ENCODE results near the gene PODXL2. TPM values are rescaled to one million over a fixed set of nuclear protein-coding genes. Genes with fewer than 3 reads are reported as not detected.

The PODXL2 gene
- total RNA-seq, 4 donors from 2014 or later, result 1.5 to 13.5 TPM; not detected in 2

DNA sequence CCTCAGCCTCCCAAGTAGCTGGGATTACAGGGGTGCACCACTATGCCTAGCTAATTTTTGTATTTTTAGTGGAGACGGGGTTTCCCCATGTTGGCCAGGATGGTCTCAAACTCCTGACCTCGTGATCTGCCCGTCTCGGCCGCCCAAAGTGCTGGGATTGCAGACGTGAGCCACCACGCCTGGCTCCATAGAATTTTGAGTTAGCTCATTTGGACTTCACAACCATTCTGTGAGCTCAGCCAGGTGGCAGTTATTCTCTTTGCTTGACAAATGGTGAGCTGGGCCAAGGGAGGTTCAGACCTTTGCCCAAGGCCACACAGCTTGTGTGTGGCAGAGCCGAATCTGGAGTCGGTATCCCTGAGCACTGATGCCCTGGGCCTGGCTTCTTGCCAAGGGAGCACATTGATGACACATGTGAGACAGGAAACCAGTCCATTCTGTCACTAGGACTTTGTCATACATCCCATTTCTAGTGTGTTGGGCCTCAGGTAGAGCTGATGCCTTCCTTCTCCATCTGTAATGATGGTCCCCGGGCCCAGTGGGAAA lies 17.6 kb downstream of the PODXL2 start:
- no peaks in the 10 kb centered on the region for H3K9me3 ChIP-seq
- H3K27ac ChIP-seq, result no peak overlapping the region
- no peaks in the 10 kb centered on the region for H3K27me3 ChIP-seq
- H3K4me3 ChIP-seq, result no peak overlapping the region
- no peak for TF ChIP-seq POLR2A (IDR thresholded peaks at IDR 0.05)
- TF ChIP-seq, protein P1, sequence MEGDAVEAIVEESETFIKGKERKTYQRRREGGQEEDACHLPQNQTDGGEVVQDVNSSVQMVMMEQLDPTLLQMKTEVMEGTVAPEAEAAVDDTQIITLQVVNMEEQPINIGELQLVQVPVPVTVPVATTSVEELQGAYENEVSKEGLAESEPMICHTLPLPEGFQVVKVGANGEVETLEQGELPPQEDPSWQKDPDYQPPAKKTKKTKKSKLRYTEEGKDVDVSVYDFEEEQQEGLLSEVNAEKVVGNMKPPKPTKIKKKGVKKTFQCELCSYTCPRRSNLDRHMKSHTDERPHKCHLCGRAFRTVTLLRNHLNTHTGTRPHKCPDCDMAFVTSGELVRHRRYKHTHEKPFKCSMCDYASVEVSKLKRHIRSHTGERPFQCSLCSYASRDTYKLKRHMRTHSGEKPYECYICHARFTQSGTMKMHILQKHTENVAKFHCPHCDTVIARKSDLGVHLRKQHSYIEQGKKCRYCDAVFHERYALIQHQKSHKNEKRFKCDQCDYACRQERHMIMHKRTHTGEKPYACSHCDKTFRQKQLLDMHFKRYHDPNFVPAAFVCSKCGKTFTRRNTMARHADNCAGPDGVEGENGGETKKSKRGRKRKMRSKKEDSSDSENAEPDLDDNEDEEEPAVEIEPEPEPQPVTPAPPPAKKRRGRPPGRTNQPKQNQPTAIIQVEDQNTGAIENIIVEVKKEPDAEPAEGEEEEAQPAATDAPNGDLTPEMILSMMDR (IDR thresholded peaks at IDR 0.05), result no peak
- no peaks in the 10 kb centered on the region for H3K36me3 ChIP-seq
- intact Hi-C loops (cut with DNase I; ENCODE audit: low total_unique reads), result no loop called here
- no peak for DNase-seq
- no peaks in the 10 kb centered on the region for H3K4me1 ChIP-seq

DNA sequence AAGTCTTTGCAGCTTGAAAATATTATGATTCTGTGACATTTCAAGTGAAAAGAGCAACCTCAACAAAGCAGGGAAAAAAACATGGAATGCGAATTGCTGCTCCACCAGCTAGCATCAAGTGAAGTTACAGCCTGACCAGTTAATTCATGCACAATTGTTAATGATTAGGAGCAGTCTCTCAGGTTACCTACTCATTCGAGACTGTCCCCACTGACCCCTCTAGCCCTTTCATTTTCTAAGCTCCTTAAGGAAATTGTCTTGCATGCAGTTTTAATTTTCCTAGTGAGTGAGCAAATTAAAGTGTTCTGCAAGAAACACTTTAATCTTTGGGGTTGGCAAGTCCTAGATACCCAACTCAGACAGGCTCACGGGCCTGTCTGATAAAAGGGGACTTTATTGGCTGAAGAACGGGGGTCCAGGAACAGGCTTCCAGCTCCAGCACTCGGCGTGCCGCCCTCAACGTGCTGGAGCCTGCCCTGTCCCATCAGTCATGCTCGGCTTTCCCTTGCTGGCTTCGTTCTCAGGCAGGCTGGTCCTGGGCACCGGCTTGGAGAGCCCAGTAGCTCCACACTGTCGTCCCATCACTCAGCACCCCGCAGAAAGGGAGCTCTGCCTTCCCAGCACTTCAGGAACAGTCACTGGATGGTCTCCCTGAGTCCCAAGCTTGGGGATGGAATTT lies 18.3 kb downstream of the PODXL2 start:
- no peak for TF ChIP-seq POLR2A (IDR thresholded peaks at IDR 0.05)
- TF ChIP-seq, protein P1 (IDR thresholded peaks at IDR 0.05), result no peak
- no peak for DNase-seq
- Histone ChIP-seq H3K9me3 (no peaks in the 10 kb centered on the region), H3K4me1 (no peaks in the 10 kb centered on the region), H3K36me3 (no peaks in the 10 kb centered on the region), H3K4me3 (no peak overlapping the region), H3K27me3 (no peaks in the 10 kb centered on the region), H3K27ac (no peak overlapping the region)
- intact Hi-C loops (cut with DNase I; ENCODE audit: low total_unique reads), result no loop called here

DNA sequence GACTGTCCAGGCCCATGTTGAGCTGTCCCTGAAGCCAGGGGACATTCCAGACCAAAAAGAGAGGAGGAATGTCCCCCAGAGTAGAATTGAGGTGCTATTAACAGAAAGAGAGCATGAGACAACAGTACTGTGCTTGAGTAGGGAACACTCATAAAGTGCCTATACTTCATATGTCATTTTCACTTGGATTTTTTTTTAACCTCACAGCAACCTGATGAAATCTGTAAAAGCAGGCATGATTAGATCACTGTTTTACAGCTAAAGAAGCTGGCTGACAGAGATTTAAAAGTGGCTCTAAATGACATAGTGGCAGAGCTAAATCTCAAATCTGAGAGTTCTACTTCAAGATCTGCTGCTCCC lies 18.8 kb downstream of the PODXL2 start:
- Histone ChIP-seq H3K4me1 (no peaks in the 10 kb centered on the region), H3K27ac (no peak overlapping the region), H3K9me3 (no peaks in the 10 kb centered on the region), H3K4me3 (no peak overlapping the region), H3K36me3 (no peaks in the 10 kb centered on the region), H3K27me3 (no peaks in the 10 kb centered on the region)
- TF ChIP-seq, protein P1 (IDR thresholded peaks at IDR 0.05), result no peak
- TF ChIP-seq POLR2A (IDR thresholded peaks at IDR 0.05), result no peak
- intact Hi-C loops (cut with DNase I; ENCODE audit: low total_unique reads), result no loop called here
- DNase-seq, result no peak

DNA sequence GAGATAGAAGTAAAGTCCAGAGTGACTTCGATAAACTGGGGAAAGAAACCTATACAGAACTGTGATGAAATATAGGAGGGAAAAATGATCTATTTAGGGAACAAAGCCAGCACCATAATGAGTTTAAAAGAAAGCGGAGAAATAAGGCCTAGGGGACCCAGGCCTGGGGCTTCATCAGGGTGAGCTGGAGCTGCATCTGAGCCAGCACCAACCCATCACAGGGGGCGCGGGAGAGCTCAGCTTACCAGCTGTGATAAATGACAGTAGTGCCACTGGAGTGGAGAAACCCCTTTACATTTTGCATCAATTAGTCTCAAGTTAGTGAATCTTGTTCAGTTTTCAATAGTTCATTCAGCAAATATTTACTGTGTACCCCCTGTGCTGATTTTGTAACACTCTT lies 21.3 kb downstream of the PODXL2 start:
- Histone ChIP-seq H3K4me1 (peaks cover 0 to under 1% of the 10 kb centered on the region in 2 donors), H3K4me3 (no peak overlapping the region), H3K9me3 (no peaks in the 10 kb centered on the region), H3K27me3 (no peaks in the 10 kb centered on the region), H3K27ac (no peak overlapping the region), H3K36me3 (no peaks in the 10 kb centered on the region)
- DNase-seq, result no peak
- intact Hi-C loops (cut with DNase I; ENCODE audit: low total_unique reads), result no loop called here
- TF ChIP-seq POLR2A (IDR thresholded peaks at IDR 0.05), result no peak
- TF ChIP-seq, protein P1 (IDR thresholded peaks at IDR 0.05), result no peak

DNA sequence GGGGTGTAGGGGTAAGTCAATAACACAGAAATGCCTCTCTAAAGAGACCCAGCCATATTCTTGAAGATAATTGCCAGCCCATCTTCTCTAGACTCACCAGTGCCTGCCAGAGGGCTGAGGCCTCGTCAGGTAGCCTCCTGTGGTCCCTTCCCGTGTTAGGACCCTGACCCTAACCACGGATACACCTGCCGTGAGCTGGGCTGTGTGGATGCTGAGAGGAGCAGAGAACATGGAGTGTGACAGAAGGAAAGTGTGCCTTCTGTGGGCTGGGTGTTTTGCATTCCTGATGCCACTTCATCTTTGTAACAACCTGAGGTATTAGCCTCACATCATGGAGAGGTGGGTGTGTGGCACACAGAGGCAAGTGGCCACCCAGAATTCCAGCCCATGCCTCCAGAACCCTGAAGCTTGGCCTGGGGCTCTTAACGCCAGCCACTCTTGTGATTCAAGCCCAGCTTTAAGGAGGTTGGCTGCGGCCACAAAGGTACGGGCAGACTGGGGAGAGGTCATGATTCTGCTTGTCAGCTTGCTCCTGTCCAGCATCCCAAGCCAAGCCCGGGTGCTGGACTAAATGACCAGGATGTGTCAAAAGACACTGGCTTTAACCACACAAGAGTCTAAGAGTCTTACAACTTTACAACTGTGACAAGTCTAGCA lies 22.7 kb downstream of the PODXL2 start:
- Histone ChIP-seq H3K27ac (no peak overlapping the region), H3K36me3 (no peaks in the 10 kb centered on the region), H3K4me3 (no peak overlapping the region), H3K9me3 (no peaks in the 10 kb centered on the region), H3K4me1 (peaks cover 0 to 7% of the 10 kb centered on the region in 2 donors), H3K27me3 (no peaks in the 10 kb centered on the region)
- intact Hi-C loops (cut with DNase I; ENCODE audit: low total_unique reads), result no loop called here
- DNase-seq, result no peak
- TF ChIP-seq, protein P1 (IDR thresholded peaks at IDR 0.05), result no peak
- TF ChIP-seq POLR2A (IDR thresholded peaks at IDR 0.05), result no peak

Measured in uterus (tissue), 4 donors.